Osteoblast (primary cell): ENCODE measurements around the gene ACBD4. TPM values are rescaled to one million over a fixed set of nuclear protein-coding genes. Genes with fewer than 3 reads are reported as not detected.

ENCODE experiments used
- DNase-seq: peaks from one replicate; pipeline ENCODE4 v3.0.0; 2011; ENCODE audit warnings: low spot score, mixed read lengths; ENCODE audit not compliant: insufficient read length; ENCODE audit errors: missing footprints
- H2AFZ ChIP-seq: 2 replicates; pipeline ENCODE4 v1.6.0; 2011; ENCODE audit warnings: mild to moderate bottlenecking, low read length
- H3K27ac ChIP-seq: 2 replicates; pipeline ENCODE4 v1.5.1; 2011; ENCODE audit warnings: mild to moderate bottlenecking, low read depth, low read length, moderate library complexity
- H3K27me3 ChIP-seq: 2 replicates; pipeline ENCODE4 v1.6.0; 2012; ENCODE audit warnings: mild to moderate bottlenecking, control low read depth, inconsistent platforms, low read length, moderate library complexity; ENCODE audit not compliant: insufficient read depth
- H3K36me3 ChIP-seq: 2 replicates; pipeline ENCODE4 v1.5.1; 2011; ENCODE audit warnings: mild to moderate bottlenecking, low read length, control low read depth, moderate library complexity; ENCODE audit not compliant: insufficient read depth
- H3K4me1 ChIP-seq: 2 replicates; pipeline ENCODE4 v1.5.1; 2011; ENCODE audit warnings: mild to moderate bottlenecking, low read length, control low read depth, moderate library complexity; ENCODE audit not compliant: insufficient read depth
- H3K4me2 ChIP-seq: 2 replicates; pipeline ENCODE4 v1.6.0; 2011; ENCODE audit warnings: mild to moderate bottlenecking, low read length; ENCODE audit not compliant: insufficient read depth
- H3K4me3 ChIP-seq: fragments of 200-600 bp; sonication (generic); 3 replicates; pipeline ENCODE4 v1.5.1; 2012; ENCODE audit warnings: mild to moderate bottlenecking, low read length, inconsistent platforms; ENCODE audit not compliant: insufficient read depth
- H3K79me2 ChIP-seq: 2 replicates; pipeline ENCODE4 v1.6.0; 2012; ENCODE audit warnings: mild to moderate bottlenecking, low read length, control low read depth, inconsistent platforms; ENCODE audit not compliant: insufficient read depth
- H3K9me3 ChIP-seq: 2 replicates; pipeline ENCODE4 v1.5.1; 2011; ENCODE audit warnings: low read depth, low read length, control low read depth
- H4K20me1 ChIP-seq: 2 replicates; pipeline ENCODE4 v1.6.0; 2012; ENCODE audit warnings: mild to moderate bottlenecking, low read length, control low read depth; ENCODE audit not compliant: insufficient read depth
- CTCF ChIP-seq: IDR thresholded peaks from 2 replicates; pipeline ENCODE4 v1.5.1; 2011; ENCODE audit warnings: mild to moderate bottlenecking, low read depth, low read length, moderate library complexity; ENCODE audit errors: extremely low read depth
- total RNA-seq: library from RNA; depleted of rRNA; stranded (reverse); fragments of >200 nt; gene quantifications from 2 replicates; pipeline ENCODE4 v1.2.3, GENCODE V29; 2012

ACBD4 gene
- total RNA-seq, 1 donor = 4.7 TPM

GRCh38 chr17:45128989-45129388 lies 6.5 kb upstream of the ACBD4 start:
- Histone ChIP-seq H3K4me3 (no peak overlapping the region), H3K79me2 (peaks cover 28% of the 10 kb centered on the region), H3K4me1 (peaks cover 29% of the 10 kb centered on the region), H3K27me3 (no peaks in the 10 kb centered on the region), H3K9me3 (no peaks in the 10 kb centered on the region), H3K4me2 (no peak overlapping the region), H2AFZ (no peak overlapping the region), H3K27ac (no peak overlapping the region), H3K36me3 (no peaks in the 10 kb centered on the region), H4K20me1 (no peaks in the 10 kb centered on the region)
- no peak for DNase-seq
- no peak for TF ChIP-seq CTCF

- H3K9me3 ChIP-seq = no peaks in the 10 kb centered on the region
- peaks cover 24% of the 10 kb centered on the region for H3K4me1 ChIP-seq
- H3K4me2 ChIP-seq = no peak overlapping the region
- H3K27me3 ChIP-seq = no peaks in the 10 kb centered on the region
- no peak overlapping the region for H2AFZ ChIP-seq
- no peak overlapping the region for H3K27ac ChIP-seq
- no peak for TF ChIP-seq CTCF
- H3K79me2 ChIP-seq = peaks cover 26% of the 10 kb centered on the region
- H4K20me1 ChIP-seq = no peaks in the 10 kb centered on the region
- DNase-seq = peak; percentile 68
- H3K36me3 ChIP-seq = no peaks in the 10 kb centered on the region
- no peak overlapping the region for H3K4me3 ChIP-seq
Observed at GRCh38 chr17:45129426-45129939, 6.0 kb upstream of the ACBD4 start.

GRCh38 chr17:45129940-45130680 lies 5.4 kb upstream of the ACBD4 start:
- peaks cover 25% of the 10 kb centered on the region for H3K79me2 ChIP-seq
- peaks cover 21% of the 10 kb centered on the region for H3K4me1 ChIP-seq
- no peaks in the 10 kb centered on the region for H3K9me3 ChIP-seq
- no peak overlapping the region for H3K4me3 ChIP-seq
- DNase-seq = peak; percentile 87
- no peak overlapping the region for H2AFZ ChIP-seq
- no peak overlapping the region for H3K4me2 ChIP-seq
- no peaks in the 10 kb centered on the region for H4K20me1 ChIP-seq
- H3K27me3 ChIP-seq = no peaks in the 10 kb centered on the region
- no peak overlapping the region for H3K27ac ChIP-seq
- no peak for TF ChIP-seq CTCF
- H3K36me3 ChIP-seq = no peaks in the 10 kb centered on the region

GRCh38 chr17:45130681-45131615 lies 4.5 kb upstream of the ACBD4 start:
- Histone ChIP-seq H3K9me3 (no peaks in the 10 kb centered on the region), H3K36me3 (no peaks in the 10 kb centered on the region), H3K27me3 (no peaks in the 10 kb centered on the region), H4K20me1 (no peaks in the 10 kb centered on the region), H3K4me3 (peak overlapping the region; percentile 93), H3K4me2 (peak overlapping the region; percentile 87), H3K4me1 (peaks cover 26% of the 10 kb centered on the region), H2AFZ (no peak overlapping the region), H3K27ac (no peak overlapping the region), H3K79me2 (peaks cover 24% of the 10 kb centered on the region)
- TF ChIP-seq CTCF = no peak
- peak; percentile 53 for DNase-seq
